Esophagus muscularis mucosa (tissue), 3 donors: Measurements from ENCODE around the gene LGALS3BP.

Experiments used
- EP300 ChIP-seq: sonication (generic); formaldehyde crosslinking; IDR thresholded peaks from one replicate; pipeline ENCODE4 v1.6.1; 2017; ENCODE audit warnings: antibody characterized with exemption
- POLR2AphosphoS5 ChIP-seq, 2 donors: sonication (generic); formaldehyde crosslinking; IDR thresholded peaks; one replicate each; pipeline ENCODE4 v1.6.1; 2017; ENCODE audit warnings: antibody characterized with exemption in 2 of 2

DNA sequence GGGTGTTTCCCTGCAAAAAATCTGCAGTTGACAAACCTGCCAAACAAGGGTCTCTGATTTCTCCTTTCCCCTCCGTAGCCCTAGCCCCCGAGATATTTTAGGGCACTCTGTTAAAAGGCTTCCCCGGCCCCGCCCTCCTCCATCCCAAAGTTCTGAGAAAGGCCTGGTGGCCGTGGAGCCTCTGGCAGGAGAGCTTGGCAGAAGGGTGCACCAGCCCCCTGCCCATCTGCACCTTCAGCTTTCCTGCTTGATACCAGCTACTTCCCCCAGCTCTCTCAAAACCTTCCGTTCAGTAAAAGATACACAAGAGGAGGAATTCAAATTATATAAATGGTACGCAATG is 30.6 kb upstream of the LGALS3BP start:
- TF ChIP-seq EP300 (no peak), POLR2AphosphoS5 (IDR thresholded peaks at IDR 0.05) (no peak)
